K562 (cell line): ENCODE measurements around the gene C6orf89. TPM values are rescaled to one million over a fixed set of nuclear protein-coding genes. Genes with fewer than 3 reads are reported as not detected.

ENCODE experiments used
- ATAC-seq: fragments of 200-7000 bp; cut with Tn5 transposase; 3 replicates; pipeline ENCODE4 v1.9.1; 2020; ENCODE audit warnings: moderate library complexity
- BruUV-seq: library from RNA; stranded (reverse); fragments of 400-500 nt; replicated peaks from 2 replicates; lab custom pipeline; 2021; lab: Mats Ljungman, UMichigan
- CTCF ChIA-PET: fragments of 300-600 bp; formaldehyde crosslinking; extraction: SDS; loops from one replicate; lab custom pipeline; 2021; ENCODE audit warnings: low intra/inter-chr PET ratio; lab: Yijun Ruan, JAX
- POLR2A ChIA-PET: fragments of 300-600, 350-650 bp; sonication (Branson Sonifier 250); formaldehyde crosslinking; extraction: SDS; loops from one replicate; lab custom pipeline; 2021; ENCODE audit warnings: antibody characterized with exemption, inconsistent platforms; lab: Yijun Ruan, JAX
- DNase-seq, 4 experiments: peaks; one replicate each; pipeline versions ENCODE4 v3.0.0 to v3.0.0-alpha.2; 2011 to 2018; ENCODE audit warnings: low spot score in 3 of 4, mixed read lengths in 3 of 4; ENCODE audit errors: extremely low read depth in 1 of 4
- FAIRE-seq: peaks from 2 replicates; lab custom pipeline; 2011; peaks lifted over from hg19 to GRCh38; lab: Jason Lieb, UNC
- H2AFZ ChIP-seq: 2 replicates; pipeline ENCODE4 v1.6.0; 2011; ENCODE audit warnings: low read depth, low read length, control low read depth, inconsistent platforms
- H3K27ac ChIP-seq: fragments of 200-600 bp; 3 replicates; pipeline ENCODE4 v1.8.0; 2011; ENCODE audit warnings: low read depth, mild to moderate bottlenecking, control low read depth, inconsistent platforms, low read length, moderate library complexity, mixed read lengths; ENCODE audit errors: extremely low read depth
- H3K27me3 ChIP-seq, 2 experiments: fragments of 300-600 bp in 1 of 2; 2 replicates in 1 of 2; 3 replicates in 1 of 2; pipeline versions ENCODE4 v1.6.0 to v1.8.0; 2011; ENCODE audit warnings: inconsistent platforms in 2 of 2, low read length in 2 of 2, mild to moderate bottlenecking in 1 of 2, mixed read lengths in 1 of 2, moderate library complexity in 1 of 2; ENCODE audit not compliant: control insufficient read depth in 2 of 2, insufficient read depth in 2 of 2
- H3K36me3 ChIP-seq: fragments of 300-600 bp; 3 replicates; pipeline ENCODE4 v1.8.0; 2011; ENCODE audit warnings: mild to moderate bottlenecking, low read length, inconsistent platforms; ENCODE audit not compliant: control insufficient read depth, insufficient read depth
- H3K4me1 ChIP-seq, 2 experiments: fragments of 200-600 bp in 1 of 2; replicated peaks in 1 of 2; 2 replicates in 1 of 2; 3 replicates in 1 of 2; pipeline versions ENCODE4 v1.5.1 to v1.8.0; 2011; ENCODE audit warnings: inconsistent platforms in 2 of 2, low read length in 2 of 2, mild to moderate bottlenecking in 1 of 2, mixed read lengths in 1 of 2, moderate library complexity in 1 of 2; ENCODE audit not compliant: control insufficient read depth in 2 of 2, insufficient read depth in 2 of 2
- H3K4me2 ChIP-seq: 2 replicates; pipeline ENCODE4 v1.6.1; 2011; ENCODE audit warnings: low read length, control low read depth, inconsistent platforms, mixed read lengths; ENCODE audit not compliant: insufficient read depth
- H3K4me3 ChIP-seq: fragments of 200-600 bp; sonication (generic), shearing (Covaris generic); 2 replicates; pipeline ENCODE4 v1.5.1; 2016; ENCODE audit warnings: control low read depth, inconsistent platforms
- H3K79me2 ChIP-seq: fragments of 200-600 bp; 3 replicates; pipeline ENCODE4 v1.8.0; 2011; ENCODE audit warnings: low read length, inconsistent platforms; ENCODE audit not compliant: control insufficient read depth, insufficient read depth
- H3K9ac ChIP-seq, 2 experiments: 2 replicates each; pipeline versions ENCODE4 v1.6.0 to v1.6.1; 2011; ENCODE audit warnings: low read depth in 2 of 2, low read length in 2 of 2, control low read depth in 1 of 2, inconsistent platforms in 1 of 2, mild to moderate bottlenecking in 1 of 2, mixed read lengths in 1 of 2; ENCODE audit not compliant: insufficient read depth in 1 of 2
- H3K9me1 ChIP-seq: one replicate; pipeline ENCODE4 v1.6.0; 2011; ENCODE audit warnings: inconsistent platforms, mild to moderate bottlenecking, low read length, moderate library complexity; ENCODE audit not compliant: control insufficient read depth, insufficient read depth
- H3K9me3 ChIP-seq: replicated peaks from 2 replicates; pipeline ENCODE4 v1.5.1; 2011; ENCODE audit warnings: low read depth, low read length, inconsistent platforms; ENCODE audit not compliant: control insufficient read depth, insufficient read depth
- H4K20me1 ChIP-seq: replicated peaks from 2 replicates; pipeline ENCODE4 v1.6.1; 2011; ENCODE audit warnings: low read length, inconsistent platforms, mixed read lengths; ENCODE audit not compliant: control insufficient read depth, insufficient read depth
- WHSC1 ChIP-seq: IDR thresholded peaks from one replicate; pipeline ENCODE4 v1.6.1; 2012; ENCODE audit warnings: low read length, control low read depth, inconsistent platforms
- ZNF311 ChIP-seq: fragments of 250-450 bp; sonication (Bioruptor Pico); IDR thresholded peaks from 2 replicates; pipeline ENCODE4 v1.4.0; 2020; ENCODE audit warnings: mild to moderate bottlenecking, moderate library complexity
- ZNF644 ChIP-seq: fragments of 200-800 bp; sonication (Bioruptor generic); IDR thresholded peaks from 2 replicates; pipeline ENCODE4 v1.6.1; 2016; ENCODE audit warnings: low read depth, missing genetic modification characterization, missing compliant biosample characterization
- WGBS: fragments of 100-300 bp; shearing (Covaris generic); methylation state at CpG from one replicate; pipeline ENCODE4 v1.1.6; 2016; ENCODE audit warnings: low coverage, mixed read lengths; ENCODE audit not compliant: insufficient coverage; ENCODE audit errors: missing lambda C conversion rate; 5-methylcytosine and 5-hydroxymethylcytosine counted together
- in situ Hi-C: fragments of 300-500 bp; cut with MboI; formaldehyde crosslinking; loops from 4 replicates; pipeline ENCODE4 v1.15.0; 2018; ENCODE audit warnings: inconsistent platforms, mixed read lengths
- intact Hi-C: fragments of 100-400 bp; cut with micrococcal nuclease; formaldehyde crosslinking; loops from 2 replicates; pipeline ENCODE4 v1.14.2; 2022
- polyA plus RNA-seq, 8 experiments: library from polyadenylated mRNA; depleted of rRNA in 4 of 8; stranded (reverse) in 5 of 8; unstranded in 3 of 8; fragments of >200 nt; fragmentation: Nextera tagmentation in 2 of 8; fragmentation: Illumina TruSeq in 1 of 8; extraction: Ambion mirVana in 2 of 8; extraction: Trizol in 1 of 8; gene quantifications; 2 replicates each; pipeline versions ENCODE4 v1.2.1 to v1.2.3, GENCODE V29; 2011 to 2014; ENCODE audit warnings: inconsistent platforms in 1 of 8, missing spikeins in 1 of 8
- total RNA-seq, 7 experiments: library from RNA; depleted of rRNA in 6 of 7; stranded (reverse); fragments of >200 nt in 6 of 7; fragmentation: Illumina TruSeq in 2 of 7; extraction: Trizol in 2 of 7; gene quantifications; 2 replicates each; pipeline versions ENCODE4 v1.2.1 to v1.2.3, GENCODE V29; 2011 to 2021; ENCODE audit warnings: low replicate concordance in 1 of 7
- TF ChIP-seq, protein P1 (sequence below): fragments of 250-450 bp; sonication (Bioruptor Pico); IDR thresholded peaks from 2 replicates; pipeline ENCODE4 v1.5.0; 2021; ENCODE audit warnings: mild to moderate bottlenecking, moderate library complexity
- TF ChIP-seq, protein P2 (sequence below): fragments of 450-650 bp; IDR thresholded peaks from 2 replicates; pipeline ENCODE4 v1.6.1; 2017; ENCODE audit warnings: antibody characterized with exemption, mild to moderate bottlenecking

The C6orf89 gene
- total and polyA plus RNA-seq, 9 of the 15 experiments (the other 6 are each of a cell fraction or from before 2014, with no cell fraction given), result 35.2 to 111 (median 58.5) TPM

DNA sequence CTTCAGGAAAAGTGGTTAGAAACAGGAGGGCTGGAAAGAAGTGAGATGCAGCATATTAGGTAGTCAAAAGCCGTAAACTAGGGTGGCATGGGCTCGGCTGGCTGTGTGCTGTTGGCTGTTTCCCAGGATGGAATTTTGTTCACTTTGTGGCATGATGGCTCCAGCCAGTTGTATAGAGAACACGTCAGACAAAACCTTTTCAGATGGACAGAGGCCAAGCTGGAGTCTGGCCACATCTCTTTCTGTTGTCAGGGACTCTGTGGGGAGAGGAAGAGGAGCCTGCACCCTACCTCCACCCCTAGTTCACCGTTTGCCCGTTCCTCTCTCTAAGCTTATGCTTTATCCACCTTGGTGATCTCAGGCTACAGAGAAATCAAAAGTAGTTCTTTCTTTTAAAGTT lies 22.0 kb downstream of the C6orf89 start:
- peak in 1 of 4 experiments; percentile 29 for DNase-seq
- BruUV-seq, result no TSS peak
- Histone ChIP-seq H3K36me3 (peaks cover 91% of the 10 kb centered on the region), H4K20me1 (0 out of 2 replicates have a peak, but pooled peaks cover 3% of the 10 kb centered on the region), H3K4me1 (peaks cover 0 to 10% of the 10 kb centered on the region in 2 experiments; a peak in 3 of 5 replicates), H3K27ac (no peak overlapping the region; the same call in 2 of the 3 replicates), H3K9me3 (no peaks in the 10 kb centered on the region), H3K9ac (peak overlapping the region in 1 of 2 experiments; percentile 37; a peak in 1 of 4 replicates), H3K4me2 (no peak overlapping the region), H3K4me3 (no peak overlapping the region), H3K79me2 (no peaks in the 10 kb centered on the region), H3K9me1 (no peaks in the 10 kb centered on the region), H2AFZ (no peak overlapping the region), H3K27me3 (no peaks in the 10 kb centered on the region)
- in situ Hi-C loops, result no loop called here
- no peak for FAIRE-seq
- TF ChIP-seq WHSC1, result peak; percentile 71
- TF ChIP-seq, protein P1, sequence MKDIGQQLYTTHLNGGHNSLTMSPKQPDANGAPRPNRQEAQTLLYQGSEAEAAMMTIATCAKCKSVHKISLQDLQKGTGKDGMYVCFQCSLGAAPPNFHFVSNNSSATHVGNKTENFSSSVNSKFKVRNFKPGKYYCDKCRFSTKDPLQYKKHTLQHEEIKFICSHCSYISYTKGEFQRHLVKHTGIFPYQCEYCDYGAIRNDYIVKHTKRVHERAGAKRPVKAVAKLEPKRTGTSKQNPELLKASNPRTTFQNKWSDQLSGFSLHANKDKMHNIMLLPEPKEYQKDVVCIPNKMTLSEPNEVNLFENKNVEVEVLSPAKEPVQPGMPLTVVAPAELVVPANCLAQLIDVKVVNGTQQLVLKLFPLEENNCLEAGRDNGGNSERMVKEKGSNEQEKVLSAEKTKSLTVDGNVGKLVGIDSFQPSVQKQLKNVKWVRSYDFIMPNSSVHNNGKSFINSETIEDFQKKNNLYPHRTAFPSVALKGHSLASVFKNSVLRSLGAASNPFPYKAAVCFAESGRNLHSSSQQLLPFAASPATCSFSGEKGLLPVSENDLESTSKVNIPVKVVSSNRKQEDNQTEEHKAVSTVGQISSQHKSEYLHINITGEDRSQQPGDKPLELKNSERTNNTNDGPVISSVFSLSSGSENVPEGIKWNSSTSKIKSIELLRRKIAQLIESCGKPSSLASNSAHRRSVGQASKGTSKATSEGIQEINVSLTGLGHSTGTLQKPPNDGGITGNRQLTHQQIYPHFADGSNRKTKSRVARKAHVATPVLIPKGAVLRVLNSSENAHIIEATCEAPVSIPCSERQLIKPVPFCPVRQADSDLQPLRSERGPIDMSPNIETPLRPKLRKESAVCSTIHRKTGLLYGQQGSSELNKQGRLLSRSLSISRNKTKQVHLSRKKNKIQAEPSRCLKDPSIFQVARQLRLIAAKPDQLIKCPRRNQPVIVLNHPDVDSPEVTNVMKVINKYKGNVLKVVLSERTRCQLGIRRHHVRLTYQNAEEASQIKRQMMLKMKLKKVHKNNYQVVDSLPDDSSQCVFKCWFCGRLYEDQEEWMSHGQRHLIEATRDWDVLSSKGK, result no peak
- no peak for TF ChIP-seq ZNF644 (tag)
- TF ChIP-seq, protein P2, sequence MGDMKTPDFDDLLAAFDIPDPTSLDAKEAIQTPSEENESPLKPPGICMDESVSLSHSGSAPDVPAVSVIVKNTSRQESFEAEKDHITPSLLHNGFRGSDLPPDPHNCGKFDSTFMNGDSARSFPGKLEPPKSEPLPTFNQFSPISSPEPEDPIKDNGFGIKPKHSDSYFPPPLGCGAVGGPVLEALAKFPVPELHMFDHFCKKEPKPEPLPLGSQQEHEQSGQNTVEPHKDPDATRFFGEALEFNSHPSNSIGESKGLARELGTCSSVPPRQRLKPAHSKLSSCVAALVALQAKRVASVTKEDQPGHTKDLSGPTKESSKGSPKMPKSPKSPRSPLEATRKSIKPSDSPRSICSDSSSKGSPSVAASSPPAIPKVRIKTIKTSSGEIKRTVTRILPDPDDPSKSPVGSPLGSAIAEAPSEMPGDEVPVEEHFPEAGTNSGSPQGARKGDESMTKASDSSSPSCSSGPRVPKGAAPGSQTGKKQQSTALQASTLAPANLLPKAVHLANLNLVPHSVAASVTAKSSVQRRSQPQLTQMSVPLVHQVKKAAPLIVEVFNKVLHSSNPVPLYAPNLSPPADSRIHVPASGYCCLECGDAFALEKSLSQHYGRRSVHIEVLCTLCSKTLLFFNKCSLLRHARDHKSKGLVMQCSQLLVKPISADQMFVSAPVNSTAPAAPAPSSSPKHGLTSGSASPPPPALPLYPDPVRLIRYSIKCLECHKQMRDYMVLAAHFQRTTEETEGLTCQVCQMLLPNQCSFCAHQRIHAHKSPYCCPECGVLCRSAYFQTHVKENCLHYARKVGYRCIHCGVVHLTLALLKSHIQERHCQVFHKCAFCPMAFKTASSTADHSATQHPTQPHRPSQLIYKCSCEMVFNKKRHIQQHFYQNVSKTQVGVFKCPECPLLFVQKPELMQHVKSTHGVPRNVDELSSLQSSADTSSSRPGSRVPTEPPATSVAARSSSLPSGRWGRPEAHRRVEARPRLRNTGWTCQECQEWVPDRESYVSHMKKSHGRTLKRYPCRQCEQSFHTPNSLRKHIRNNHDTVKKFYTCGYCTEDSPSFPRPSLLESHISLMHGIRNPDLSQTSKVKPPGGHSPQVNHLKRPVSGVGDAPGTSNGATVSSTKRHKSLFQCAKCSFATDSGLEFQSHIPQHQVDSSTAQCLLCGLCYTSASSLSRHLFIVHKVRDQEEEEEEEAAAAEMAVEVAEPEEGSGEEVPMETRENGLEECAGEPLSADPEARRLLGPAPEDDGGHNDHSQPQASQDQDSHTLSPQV, result 0 out of 2 replicates have a peak, but pooled peaks have one; percentile 13
- TF ChIP-seq ZNF311, result no peak
- 62% methylated on average over 5 of the region's 5 CpGs for WGBS
- CTCF ChIA-PET, result no interaction called here
- intact Hi-C loops, result no loop called here
- peak; percentile 72 for ATAC-seq
- POLR2A ChIA-PET, result interaction anchor here (1.1 to 1.5 kb wide), 3 partner anchors 9 to 70 kb away, joined by 4 to 5 read pairs (median 4); no protein-coding TSS in a partner anchor
